HG02885 (cell line): ENCODE data around the gene AHSG.
"Not testable (repeated sequence)": the region's sequence is repeated elsewhere in the genome, so short reads cannot be mapped to it uniquely, and the experiment has no call there.

ENCODE experiments used
- ATAC-seq: cut with Tn5 transposase; IDR thresholded peaks from one replicate; pipeline ENCODE4 v1.9.1; 2021; ENCODE audit warnings: mild to moderate bottlenecking; ENCODE audit not compliant: unreplicated experiment, poor library complexity

AHSG gene

DNA sequence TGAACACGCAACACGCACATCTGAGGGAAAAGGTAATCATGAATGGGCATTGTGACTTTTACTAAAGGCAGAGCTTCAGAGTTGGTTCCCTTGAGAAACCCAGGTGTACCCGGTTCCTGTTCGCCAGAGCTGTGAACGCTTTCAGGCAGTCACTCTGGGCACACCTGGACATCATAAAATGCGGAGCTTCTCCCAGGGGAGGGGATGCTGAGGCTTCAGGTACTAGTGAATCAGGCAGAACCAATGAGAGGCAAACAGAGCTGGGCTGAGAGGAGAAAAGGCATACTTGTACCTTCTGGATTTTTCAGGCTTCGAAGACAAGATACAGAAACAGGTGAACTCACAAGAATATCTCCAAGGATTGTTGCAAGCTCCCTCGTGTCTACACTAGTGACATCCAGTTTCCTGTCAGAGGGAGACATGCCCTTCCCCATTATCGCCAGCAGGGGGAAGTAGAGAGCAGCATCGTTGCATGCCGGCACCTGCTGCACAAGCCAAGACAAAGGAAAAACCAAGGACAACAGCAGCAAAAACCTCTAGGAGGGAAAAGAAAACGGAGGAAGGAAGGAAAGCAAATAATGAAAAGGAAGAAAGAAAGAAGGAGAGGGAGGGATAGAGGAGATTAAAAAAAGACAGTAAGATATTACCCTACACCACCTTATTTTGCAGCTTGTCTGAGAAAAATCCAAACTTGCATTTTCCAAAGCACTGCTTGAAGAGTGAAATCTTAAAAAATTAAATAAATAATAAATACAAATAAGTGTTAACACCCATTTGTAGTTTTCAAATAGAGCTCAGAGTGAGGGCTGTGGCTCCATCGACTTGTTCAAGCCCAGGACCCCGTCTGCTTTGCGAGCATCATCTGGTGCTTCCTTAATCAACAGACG is 2.0 kb downstream of the AHSG start:
- peak; percentile 75 for ATAC-seq

DNA sequence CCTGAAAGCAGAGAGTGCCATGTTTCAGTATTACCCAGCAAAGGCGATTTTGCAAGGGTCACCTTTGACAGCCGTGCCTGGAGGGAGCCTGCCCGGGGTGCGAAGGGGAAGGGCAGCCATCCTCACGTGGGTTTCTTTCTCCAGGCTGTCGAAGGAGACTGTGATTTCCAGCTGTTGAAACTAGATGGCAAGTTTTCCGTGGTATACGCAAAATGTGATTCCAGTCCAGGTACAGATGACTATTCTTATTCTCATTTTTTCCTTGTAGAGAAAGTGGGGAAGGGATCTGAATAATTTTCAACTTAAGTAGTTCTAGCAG is 3.4 kb downstream of the AHSG start:
- ATAC-seq: no peak

DNA sequence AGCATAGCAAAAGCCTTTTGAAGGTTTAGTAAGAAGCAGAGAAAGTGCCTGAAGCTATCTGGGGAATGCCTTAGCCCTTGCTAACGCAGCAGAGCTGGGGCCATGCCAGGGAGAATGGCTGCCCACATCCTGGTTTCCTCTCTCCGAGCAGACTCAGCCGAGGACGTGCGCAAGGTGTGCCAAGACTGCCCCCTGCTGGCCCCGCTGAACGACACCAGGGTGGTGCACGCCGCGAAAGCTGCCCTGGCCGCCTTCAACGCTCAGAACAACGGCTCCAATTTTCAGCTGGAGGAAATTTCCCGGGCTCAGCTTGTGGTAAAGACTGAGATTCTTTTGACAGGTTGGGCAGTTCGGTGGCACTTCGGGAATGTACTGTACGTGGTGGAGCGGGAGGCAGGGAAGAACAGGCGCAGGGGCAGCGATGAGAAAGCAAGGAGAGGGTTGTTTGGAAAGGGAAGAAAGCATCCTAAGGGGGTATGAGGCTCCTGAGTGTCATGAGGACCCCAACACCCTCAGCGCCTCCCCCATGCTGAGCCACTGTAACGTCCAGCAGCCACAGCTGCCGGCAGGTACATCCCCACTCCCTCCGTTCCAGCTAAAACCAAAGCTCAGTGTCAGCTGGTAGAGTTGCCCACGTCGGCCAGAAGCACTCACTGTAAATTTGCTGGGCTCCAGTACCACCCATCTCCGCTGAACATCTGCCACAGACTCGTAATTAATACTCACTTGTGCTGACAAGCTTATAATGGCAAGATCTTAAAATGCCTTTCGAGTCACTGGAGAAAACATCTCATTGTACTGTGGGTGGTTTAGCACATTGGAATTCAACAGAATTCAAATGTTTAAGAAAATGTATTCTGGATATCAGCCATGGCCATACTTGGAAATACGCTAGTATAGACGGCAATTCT is 4.4 kb downstream of the AHSG start:
- peak; percentile 94 for ATAC-seq

- ATAC-seq: no peak
Measured at GRCh38 chr3:186618318-186618938, 5.6 kb downstream of the AHSG start.

- no peak for ATAC-seq
Measured at GRCh38 chr3:186619787-186620212, 6.9 kb downstream of the AHSG start.

GRCh38 chr3:186620213-186621092 is 7.6 kb downstream of the AHSG start:
- ATAC-seq: no peak

GRCh38 chr3:186621894-186622650 is 9.2 kb downstream of the AHSG start:
- no peak for ATAC-seq

GRCh38 chr3:186622651-186623310 is 9.9 kb downstream of the AHSG start:
- ATAC-seq: no peak

GRCh38 chr3:186624598-186624997 is 11.7 kb downstream of the AHSG start:
- no peak for ATAC-seq

DNA sequence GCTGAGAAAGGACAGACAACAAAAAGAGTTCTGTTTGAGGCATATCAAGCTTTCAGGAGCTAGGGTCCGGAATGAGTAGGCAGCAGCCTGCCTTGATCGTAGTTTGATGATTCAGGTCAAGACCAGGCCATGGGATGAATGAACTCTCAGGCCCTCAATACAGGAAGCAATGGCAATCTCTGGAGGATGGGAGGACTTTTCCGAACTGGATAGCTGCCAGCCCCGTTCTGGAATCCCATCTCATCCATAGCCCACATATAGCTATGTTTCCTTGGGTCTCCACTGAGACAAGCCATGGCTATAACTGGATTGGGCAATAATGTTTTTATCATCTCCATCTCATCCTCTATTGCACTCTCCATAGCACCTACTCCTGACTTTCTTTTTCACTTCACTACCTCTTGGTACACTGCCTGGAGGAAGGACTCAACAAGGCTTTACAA is 12.8 kb downstream of the AHSG start:
- ATAC-seq: no peak

DNA sequence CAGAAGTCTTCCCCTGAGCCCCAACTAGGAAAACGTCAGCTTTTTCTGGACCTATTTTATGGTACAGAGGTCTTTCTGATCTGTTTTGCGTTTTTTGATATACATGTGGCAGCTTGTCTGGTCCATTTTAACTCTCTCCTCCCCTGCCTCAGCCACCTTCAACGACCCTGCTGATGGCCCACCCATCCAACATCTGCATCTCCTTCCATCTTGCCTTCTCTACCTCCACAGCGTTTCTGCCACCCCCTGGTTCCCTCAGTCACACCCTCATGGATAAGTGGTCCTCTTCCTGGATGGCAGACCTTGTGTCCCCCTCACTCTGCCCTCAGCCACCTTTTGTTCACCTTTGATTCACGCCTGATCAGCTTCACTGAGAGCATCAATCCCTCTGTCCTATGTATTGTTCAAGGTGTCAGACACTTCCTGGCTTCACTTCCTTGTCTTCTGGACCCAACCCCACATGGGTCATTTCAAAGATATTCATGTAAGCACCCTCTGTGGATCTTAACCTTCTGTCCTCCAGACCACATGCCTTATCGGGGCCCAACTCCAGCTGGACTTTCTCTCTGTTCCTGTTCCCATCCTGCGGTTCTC is 13.5 kb downstream of the AHSG start:
- no peak for ATAC-seq

DNA sequence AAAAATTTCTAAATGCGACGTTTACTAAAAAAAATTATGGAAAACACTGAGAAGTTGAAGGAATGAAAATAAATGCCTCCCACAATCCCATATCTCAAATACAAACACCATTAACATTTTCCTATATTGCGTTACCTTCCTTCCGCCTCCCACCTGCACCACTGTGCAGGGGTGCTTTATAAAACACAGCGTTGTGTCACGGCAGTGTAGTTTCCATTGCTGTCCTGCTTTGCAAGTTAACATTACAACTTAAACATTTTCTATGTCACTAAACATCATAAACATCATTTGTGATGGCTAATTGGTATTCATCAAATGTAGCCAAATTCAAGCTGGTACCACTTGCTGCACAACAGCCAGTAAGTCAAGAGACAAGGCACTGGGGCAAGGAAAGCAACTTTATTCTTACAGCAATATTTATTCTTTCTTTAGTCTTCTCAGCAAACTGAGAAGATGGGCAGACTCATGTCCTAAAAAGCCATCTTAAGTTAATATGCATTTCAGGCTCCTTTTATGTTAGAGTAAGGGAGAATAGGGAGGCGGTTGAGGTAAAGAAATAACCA is 15.1 kb downstream of the AHSG start:
- ATAC-seq: no peak

DNA sequence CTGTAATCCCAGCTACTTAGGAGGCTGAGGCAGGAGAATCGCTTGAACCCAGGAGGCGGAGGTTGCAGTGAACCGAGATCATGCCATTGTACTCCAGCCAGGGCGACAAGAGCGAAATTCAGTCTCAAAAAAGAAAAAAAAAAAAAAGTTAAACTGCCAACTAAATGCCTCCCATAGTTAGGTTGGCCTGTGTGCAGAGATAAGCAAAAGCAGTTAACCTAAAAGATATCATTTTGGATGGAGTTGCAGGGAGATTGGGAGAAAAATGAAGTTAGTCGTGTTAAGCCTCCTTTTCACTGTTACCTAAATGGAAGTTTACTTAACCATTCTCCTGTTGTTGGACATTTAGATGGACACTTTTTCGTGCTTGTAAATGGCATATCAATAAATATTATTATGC is 15.9 kb downstream of the AHSG start:
- ATAC-seq: no peak

GRCh38 chr3:186630950-186631641 is 18.2 kb downstream of the AHSG start:
- ATAC-seq: no peak

- ATAC-seq: no peak
Measured at GRCh38 chr3:186633481-186633880, 20.6 kb downstream of the AHSG start.

GRCh38 chr3:186634207-186634606 is 21.3 kb downstream of the AHSG start:
- not testable (repeated sequence) for ATAC-seq

GRCh38 chr3:186635532-186635931 is 22.7 kb downstream of the AHSG start:
- no peak for ATAC-seq
